ENCODE measurements around the gene YBX3. TPM values are rescaled to one million over a fixed set of nuclear protein-coding genes. Genes with fewer than 3 reads are reported as not detected.
A peak's percentile ranks its signal among the peaks of the same experiment; 100 is the strongest.

The YBX3 gene
- polyA plus RNA-seq, 2 of the 4 experiments (the other 2 are of a cell fraction), result 140 to 150 TPM

DNA sequence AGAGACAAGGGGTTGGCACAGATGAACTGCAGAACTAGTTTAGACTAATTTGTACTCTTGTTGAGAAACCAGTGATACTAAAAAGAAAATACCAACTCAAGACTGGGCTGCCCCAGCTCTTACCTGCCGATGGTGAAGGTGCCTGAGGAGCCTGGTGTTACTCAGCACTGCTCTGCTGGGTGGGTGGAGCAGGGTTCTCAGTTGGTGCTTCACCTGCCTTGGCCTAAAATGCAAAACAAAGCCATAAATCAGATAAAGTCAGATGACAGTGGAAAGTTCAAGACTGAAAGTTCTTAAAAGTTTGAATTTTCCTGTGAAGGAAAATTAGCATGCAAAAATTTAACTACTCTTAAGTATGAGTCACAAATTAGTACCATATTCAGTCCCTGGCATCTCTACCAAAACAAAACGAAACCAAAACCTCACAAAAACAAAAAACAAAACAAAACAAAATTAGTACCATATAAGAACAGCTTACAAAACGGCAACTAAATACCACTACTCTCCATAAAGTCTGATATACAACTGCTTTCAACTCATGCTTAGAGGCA is 21.9 kb downstream of the YBX3 start:
- TF ChIP-seq RFX5 (IDR thresholded peaks at IDR 0.05) (no peak), FOSB (CRISPR knock-in tag; IDR thresholded peaks at IDR 0.05) (no peak), CBX8 (IDR thresholded peaks at IDR 0.05) (no peak), BHLHE40 (IDR thresholded peaks at IDR 0.05; ENCODE audit: low read depth, low read length) (no peak), JUN (IDR thresholded peaks at IDR 0.05) (no peak), HOXB13 (CRISPR knock-in tag; IDR thresholded peaks at IDR 0.05; ENCODE audit: low read depth) (no peak), SMC3 (IDR thresholded peaks at IDR 0.05) (no peak), MAFK (IDR thresholded peaks at IDR 0.05; ENCODE audit: partially characterized antibody) (no peak), REST (IDR thresholded peaks at IDR 0.05) (no peak), POLR2AphosphoS2 (conservative IDR thresholded peaks at IDR 0.05; ENCODE audit: low read length) (no peak), GATA3 (IDR thresholded peaks at IDR 0.05; ENCODE audit: borderline replicate concordance) (no peak), RCOR1 (IDR thresholded peaks at IDR 0.05; ENCODE audit: low read depth, low read length) (no peak), EHF (CRISPR knock-in tag; IDR thresholded peaks at IDR 0.05) (no peak)
- DNase-seq (ENCODE audit: low read depth in 1 of 2, low spot score in 1 of 2) (no peak), ATAC-seq (peak; percentile 27 to 33; a peak in 2 of 6 replicates), FAIRE-seq (no peak)
- H3K27ac ChIP-seq, result no peak overlapping the region
- no peaks in the 10 kb centered on the region for H3K4me1 ChIP-seq
- no peaks in the 10 kb centered on the region for H3K9me3 ChIP-seq
- no peak overlapping the region for H3K4me3 ChIP-seq
- ChIA-PET CTCF (interaction anchor here (0.6 to 2.5 kb wide), 2 partner anchors 49 to 350 kb away, joined by 3 to 11 read pairs; no protein-coding TSS in a partner anchor), POLR2A (no interaction called here)
- H3K4me2 ChIP-seq, result no peak overlapping the region
- WGBS (ENCODE audit: missing lambda C conversion rate), result 76% methylated on average over 3 of the region's 3 CpGs

DNA sequence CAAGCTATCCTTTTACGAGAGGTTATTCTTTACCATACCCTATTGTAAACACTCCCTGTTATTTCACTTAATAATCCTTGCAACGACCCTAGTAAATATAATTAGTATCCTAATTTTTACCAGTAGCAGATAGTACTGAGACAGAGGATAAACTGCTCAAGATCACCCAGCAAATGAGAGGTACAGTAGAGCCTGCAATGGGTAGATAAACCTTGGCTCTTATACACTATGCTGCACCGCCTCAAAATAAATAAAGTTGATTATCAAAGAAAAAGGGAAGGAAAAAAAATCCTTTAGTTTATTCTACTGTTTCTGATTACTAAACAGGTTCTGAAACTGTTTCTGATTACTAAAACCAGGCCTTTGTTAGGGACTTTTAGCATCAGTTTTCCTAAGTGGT is 22.5 kb downstream of the YBX3 start:
- DNase-seq (ENCODE audit: low read depth in 1 of 2, low spot score in 1 of 2) (no peak), FAIRE-seq (no peak), ATAC-seq (no peak)
- ChIA-PET CTCF (interaction anchor here (0.6 to 2.5 kb wide), 2 partner anchors 50 to 350 kb away, joined by 3 to 11 read pairs; no protein-coding TSS in a partner anchor), POLR2A (no interaction called here)
- no peak overlapping the region for H3K4me2 ChIP-seq
- no peaks in the 10 kb centered on the region for H3K4me1 ChIP-seq
- 80% methylated on average over 3 of the region's 3 CpGs for WGBS (ENCODE audit: missing lambda C conversion rate)
- H3K27ac ChIP-seq, result no peak overlapping the region
- H3K9me3 ChIP-seq, result no peaks in the 10 kb centered on the region
- TF ChIP-seq HEYL (CRISPR knock-in tag; IDR thresholded peaks at IDR 0.05), result no peak
- TF ChIP-seq KDM5A (IDR thresholded peaks at IDR 0.05), result no peak
- TF ChIP-seq CBX2 (IDR thresholded peaks at IDR 0.05; ENCODE audit: borderline replicate concordance, low read depth), result no peak
- TF ChIP-seq NFE2L2 (conservative IDR thresholded peaks at IDR 0.05; ENCODE audit: low read length), result no peak
- no peak for TF ChIP-seq ZSCAN20 (CRISPR knock-in tag; IDR thresholded peaks at IDR 0.05)
- no peak for TF ChIP-seq JUN (IDR thresholded peaks at IDR 0.05)
- TF ChIP-seq HDAC2 (IDR thresholded peaks at IDR 0.05), result no peak
- no peak for TF ChIP-seq CEBPB (IDR thresholded peaks at IDR 0.05)
- TF ChIP-seq RNF2 (IDR thresholded peaks at IDR 0.05; ENCODE audit: borderline replicate concordance, low read depth), result no peak
- no peak for TF ChIP-seq REST (IDR thresholded peaks at IDR 0.05)
- no peak for TF ChIP-seq ZC3H11A (IDR thresholded peaks at IDR 0.05)
- TF ChIP-seq, protein P1, sequence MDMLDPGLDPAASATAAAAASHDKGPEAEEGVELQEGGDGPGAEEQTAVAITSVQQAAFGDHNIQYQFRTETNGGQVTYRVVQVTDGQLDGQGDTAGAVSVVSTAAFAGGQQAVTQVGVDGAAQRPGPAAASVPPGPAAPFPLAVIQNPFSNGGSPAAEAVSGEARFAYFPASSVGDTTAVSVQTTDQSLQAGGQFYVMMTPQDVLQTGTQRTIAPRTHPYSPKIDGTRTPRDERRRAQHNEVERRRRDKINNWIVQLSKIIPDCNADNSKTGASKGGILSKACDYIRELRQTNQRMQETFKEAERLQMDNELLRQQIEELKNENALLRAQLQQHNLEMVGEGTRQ (IDR thresholded peaks at IDR 0.05), result no peak
- no peak overlapping the region for H3K4me3 ChIP-seq

All from A549 (cell line).